GM21390 (cell line): ENCODE data around the gene ZBTB22.
"Not testable (repeated sequence)": the region's sequence is repeated elsewhere in the genome, so short reads cannot be mapped to it uniquely, and the experiment has no call there.

Source experiments
- ATAC-seq: cut with Tn5 transposase; IDR thresholded peaks from one replicate; pipeline ENCODE4 v1.9.1; 2021; ENCODE audit not compliant: unreplicated experiment

ZBTB22 gene, protein sequence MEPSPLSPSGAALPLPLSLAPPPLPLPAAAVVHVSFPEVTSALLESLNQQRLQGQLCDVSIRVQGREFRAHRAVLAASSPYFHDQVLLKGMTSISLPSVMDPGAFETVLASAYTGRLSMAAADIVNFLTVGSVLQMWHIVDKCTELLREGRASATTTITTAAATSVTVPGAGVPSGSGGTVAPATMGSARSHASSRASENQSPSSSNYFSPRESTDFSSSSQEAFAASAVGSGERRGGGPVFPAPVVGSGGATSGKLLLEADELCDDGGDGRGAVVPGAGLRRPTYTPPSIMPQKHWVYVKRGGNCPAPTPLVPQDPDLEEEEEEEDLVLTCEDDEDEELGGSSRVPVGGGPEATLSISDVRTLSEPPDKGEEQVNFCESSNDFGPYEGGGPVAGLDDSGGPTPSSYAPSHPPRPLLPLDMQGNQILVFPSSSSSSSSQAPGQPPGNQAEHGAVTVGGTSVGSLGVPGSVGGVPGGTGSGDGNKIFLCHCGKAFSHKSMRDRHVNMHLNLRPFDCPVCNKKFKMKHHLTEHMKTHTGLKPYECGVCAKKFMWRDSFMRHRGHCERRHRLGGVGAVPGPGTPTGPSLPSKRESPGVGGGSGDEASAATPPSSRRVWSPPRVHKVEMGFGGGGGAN

DNA sequence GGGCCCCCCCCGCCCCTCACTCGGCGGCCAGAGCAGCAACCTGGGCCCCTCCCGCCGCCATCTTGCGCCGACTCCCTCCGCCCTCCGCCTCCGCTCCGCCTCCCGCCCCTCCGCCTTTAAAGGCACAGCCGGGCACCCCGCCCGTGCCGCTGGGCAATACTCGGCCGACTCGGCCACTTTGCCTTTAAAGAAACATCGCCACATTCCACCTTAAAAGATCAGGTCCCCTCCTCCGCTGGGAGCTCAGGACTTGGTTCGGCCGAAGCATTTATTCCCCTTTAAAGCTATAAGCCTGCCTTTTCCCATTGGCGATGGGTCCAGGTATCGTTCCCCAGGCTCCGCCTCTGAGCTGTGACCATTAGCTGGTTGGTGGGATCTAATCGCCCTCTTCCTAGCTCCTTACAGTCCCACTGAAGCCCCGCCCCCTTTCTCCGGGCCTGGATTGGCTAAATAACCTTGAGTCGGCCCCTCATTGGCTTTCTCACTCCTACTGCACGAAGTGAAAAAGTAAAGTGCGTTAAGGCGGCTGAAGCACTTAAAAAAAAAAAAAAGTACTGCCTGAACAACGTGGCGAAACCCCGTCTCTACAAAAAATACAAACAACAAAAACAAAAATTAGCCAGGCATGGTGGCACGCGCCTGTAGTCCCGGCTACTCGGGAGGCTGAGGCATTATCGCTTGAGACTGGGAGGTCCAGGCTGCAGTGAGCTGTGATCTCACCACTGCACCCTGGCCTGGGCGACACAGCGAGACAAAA lies at the start of gene ZBTB22:
ZBTB22 (minus strand) TSS at position 76 of the 757 bp plus-strand sequence. CDS start 828 bp downstream, outside the sequence.
- ATAC-seq = peak; percentile 37

DNA sequence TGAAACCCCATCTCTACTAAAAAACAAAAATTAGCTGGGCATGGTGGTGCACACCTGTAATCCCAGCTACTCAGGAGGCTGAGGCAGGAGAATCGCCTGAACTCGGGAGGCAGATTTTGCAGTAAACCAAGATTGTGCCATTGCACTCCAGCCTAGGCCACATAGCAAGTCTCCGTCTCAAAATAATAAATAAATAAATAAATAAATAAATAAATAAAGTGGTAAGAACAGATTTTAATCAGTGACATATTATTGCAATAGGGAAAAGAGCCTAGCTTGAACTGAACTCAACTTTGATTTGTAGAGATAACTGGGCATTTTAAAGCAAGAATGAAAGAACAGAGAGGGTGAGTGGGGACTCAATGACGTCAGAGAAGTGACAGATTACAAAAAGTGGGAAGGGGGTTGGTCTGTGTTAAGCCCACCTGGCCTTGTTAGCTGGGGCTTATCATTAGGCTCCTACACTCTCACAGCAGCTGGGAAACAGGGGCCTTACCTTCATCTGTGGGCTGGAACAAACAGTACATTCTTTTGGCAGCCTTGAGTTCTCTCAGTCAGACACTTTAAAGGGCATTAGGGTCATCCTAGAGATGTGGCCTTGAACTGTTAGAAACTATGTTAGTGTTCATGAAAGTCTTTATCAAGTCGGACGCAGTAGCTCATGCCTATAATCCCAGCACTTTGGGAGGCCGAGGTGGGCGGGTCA lies 49.6 kb upstream of the ZBTB22 start:
- ATAC-seq = no peak

DNA sequence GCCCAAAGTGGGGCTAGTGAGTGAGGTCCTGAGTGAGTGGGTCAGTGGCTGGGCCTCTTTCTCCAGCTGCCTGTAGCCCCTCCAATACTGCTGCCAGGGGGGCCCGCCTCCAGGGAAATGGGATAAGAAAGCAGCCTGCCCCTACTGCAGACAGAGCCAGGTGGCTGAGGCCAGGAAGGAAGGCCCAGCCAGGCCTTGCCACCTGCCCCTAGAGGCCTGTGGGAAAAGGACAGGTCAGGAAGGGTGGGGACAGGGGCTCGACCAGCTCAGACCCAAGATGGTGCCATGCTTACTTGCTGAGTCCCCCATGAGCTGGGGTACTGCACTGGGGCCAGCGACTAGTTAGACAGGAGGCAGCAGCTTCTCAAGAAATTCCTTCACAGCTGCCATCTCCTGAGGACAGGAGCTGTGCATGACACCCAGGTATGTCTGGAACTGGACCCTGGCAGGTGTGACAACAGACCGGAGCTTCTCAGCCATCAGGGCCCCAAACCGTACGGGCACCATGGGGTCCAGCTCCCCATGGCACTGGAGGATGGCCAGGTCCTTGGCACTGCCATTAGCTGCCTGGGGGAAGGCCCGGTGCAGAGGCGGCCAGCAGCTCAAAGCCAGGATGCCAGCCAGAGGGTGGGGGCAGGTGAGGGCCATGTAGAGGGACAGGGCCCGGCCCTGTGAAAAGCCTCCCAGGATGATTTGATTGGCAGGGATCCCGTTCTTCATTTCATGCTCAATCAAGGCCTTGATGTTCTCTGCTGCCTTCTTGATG lies 47.8 kb upstream of the ZBTB22 start:
- not testable (repeated sequence) for ATAC-seq

DNA sequence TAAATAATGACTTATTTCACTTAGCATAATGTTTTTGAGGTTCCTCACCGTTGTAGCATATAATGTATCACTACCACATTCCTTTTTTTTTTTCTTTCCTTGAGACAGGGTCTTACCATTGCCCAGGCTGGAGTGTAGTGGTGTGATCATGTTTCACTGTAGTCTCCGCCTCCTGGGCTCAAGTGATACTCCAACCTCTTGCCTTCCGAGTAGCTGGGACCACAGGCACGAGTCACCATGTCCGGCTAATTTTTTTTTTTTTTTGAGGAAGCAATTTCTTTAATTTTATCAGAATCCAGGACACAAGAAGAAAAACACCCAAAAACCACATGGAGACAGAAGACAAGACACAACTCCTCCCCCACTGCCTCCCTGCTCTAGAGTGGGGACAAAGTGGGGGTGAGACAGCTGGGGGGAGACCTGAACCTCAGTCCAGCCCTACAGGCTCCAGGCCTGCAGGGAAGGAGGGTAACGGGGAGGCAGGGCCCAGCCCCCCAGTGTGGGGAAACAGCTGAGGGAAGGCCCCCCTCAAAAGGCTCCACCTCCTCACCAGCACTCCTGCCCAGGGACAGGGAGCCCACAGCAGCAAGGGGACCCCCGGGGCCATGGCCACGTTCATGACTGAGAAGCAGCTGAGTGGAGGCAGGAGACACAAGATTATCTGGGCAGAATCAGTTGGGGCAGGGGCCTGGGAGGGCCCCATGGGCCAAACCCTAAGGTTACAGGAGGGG lies 47.1 kb upstream of the ZBTB22 start:
- not testable (repeated sequence) for ATAC-seq

DNA sequence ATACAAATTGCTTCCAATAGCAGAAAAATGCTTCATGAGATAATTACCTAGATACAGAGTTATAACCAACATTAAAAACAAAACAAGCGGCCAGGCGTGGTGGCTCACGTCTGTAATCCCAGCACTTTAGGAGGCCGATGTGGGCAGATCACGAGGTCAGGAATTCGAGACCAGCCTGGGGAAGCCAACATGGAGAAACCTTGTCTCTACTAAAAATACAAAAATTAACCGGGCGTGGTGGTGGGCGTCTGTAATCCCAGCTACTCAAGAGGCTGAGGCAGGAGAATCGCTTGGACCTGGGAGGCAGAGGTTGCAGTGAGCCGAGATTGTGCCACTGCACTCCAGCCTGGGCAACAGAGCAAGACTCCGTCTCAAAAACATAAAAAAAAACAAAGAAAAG lies 45.9 kb upstream of the ZBTB22 start:
- ATAC-seq = not testable (repeated sequence)

DNA sequence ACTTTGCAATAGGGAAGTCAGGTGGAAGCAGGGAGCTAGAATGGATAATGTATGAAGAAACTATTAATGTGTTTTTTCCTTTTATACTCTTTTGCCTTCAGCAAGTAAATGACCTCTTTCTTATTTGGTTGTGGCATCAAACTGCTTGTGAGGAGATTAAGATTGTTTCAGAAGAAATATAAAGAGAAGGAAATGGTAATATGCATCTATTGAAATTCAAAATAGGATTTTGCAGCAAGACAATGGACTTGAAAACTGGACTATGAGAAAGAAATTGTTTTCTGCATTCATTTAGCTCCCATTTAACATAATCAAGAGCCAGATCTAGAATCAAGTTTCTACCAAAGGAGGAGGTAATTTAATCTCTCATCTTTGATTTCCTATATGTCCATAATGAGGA lies 41.8 kb upstream of the ZBTB22 start:
- no peak for ATAC-seq

DNA sequence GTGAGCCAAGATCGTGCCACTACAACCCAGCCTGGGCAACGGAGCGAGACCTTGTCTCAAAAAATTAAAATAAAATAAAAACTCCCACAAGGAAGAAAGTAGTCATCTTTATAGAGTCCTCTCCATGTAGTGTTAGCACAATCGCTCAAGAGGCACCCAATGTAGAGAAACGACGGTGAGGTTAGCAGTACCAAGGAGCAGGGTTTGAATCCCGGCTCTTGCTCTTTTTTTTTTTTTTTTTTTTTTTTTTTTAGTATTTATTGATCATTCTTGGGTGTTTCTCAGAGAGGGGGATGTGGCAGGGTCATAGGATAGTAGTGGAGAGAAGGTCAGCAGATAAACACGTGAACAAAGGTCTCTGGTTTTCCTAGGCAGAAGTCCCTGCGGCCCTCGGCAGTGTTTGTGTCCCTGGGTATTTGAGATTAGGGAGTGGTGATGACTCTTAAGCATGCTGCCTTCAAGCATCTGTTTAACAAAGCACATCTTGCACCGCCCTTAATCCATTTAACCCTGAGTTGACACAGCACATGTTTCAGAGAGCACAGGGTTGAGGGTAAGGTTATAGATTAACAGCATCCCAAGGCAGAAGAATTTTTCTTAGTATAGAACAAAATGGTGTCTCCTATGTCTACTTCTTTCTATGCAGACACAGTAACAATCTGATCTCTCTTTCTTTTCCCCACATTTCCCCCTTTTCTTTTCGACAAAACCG lies 39.8 kb upstream of the ZBTB22 start:
- not testable (repeated sequence) for ATAC-seq

DNA sequence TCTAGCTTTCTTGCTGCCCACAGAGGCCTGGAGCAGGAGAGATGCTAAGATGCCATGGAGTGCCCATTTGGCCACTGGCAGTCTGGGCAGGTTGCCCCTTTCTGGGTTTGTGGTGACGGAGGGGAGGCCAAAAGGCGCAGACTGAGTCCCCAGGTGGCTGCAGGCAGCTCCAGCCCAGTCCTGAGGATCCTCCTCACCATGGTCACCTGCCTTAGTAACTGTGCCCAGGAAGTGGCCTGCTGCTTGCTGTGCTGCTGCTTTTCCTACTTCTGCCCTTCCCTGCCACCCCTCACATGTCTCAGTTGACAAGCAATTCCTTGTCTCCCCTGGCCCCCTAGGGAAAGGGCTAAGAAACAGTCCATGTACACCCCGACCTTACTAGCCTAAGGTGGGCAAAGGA lies 38.8 kb upstream of the ZBTB22 start:
- ATAC-seq = no peak

DNA sequence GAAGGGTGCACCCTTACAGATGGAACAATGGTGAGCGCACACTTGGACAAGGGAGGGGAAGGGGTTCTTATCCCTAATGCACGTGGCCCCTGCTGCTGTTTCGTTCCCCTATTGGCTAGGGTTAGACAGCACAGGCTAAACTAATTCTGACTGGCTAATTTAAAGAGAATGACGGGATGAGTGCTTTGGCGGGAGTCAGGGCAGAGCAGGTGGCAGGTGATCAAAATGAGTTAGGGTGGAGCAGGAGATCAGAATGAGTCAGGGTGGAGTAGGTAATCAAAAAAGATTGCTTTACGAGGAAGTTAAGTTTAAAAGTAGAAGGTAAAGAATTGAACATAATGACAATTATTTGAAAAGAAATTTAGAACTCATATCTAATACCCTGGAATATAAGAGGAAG lies 38.3 kb upstream of the ZBTB22 start:
- not testable (repeated sequence) for ATAC-seq

DNA sequence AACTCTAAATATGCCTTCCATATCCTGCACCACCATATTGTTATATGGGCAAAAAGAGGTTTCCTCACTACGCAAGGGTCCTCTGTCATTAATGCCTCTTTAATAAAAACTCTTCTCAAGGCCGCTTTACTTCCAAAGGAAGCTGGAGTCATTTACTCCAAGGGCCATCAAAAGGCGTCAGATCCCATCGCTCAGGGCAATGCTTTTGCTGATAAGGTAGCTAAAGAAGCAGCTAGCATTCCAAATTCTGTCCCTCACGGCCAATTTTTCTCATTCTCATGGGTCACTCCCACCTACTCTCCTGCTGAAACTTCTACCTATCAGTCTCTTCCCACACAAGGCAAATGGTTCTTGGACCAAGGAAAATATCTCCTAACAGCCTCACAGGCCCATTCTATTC lies 30.3 kb upstream of the ZBTB22 start:
- no peak for ATAC-seq

DNA sequence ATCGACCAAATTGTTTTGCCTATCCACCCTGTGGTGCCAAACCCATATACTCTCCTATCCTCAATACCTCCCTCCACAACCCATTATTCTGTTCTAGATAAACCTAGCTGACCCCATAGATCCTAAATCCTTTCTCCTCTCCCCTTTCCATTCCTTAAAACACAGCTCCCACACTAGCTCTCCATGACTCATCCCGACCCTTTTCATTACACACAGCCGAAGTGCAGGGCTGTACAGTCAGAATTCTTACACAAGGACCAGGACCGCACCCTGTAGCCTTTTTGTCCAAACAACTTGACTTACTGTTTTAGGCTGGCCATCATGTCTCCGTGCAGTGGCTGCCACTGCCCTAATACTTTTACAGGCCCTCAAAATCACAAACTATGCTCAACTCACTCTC lies 29.4 kb upstream of the ZBTB22 start:
- not testable (repeated sequence) for ATAC-seq

DNA sequence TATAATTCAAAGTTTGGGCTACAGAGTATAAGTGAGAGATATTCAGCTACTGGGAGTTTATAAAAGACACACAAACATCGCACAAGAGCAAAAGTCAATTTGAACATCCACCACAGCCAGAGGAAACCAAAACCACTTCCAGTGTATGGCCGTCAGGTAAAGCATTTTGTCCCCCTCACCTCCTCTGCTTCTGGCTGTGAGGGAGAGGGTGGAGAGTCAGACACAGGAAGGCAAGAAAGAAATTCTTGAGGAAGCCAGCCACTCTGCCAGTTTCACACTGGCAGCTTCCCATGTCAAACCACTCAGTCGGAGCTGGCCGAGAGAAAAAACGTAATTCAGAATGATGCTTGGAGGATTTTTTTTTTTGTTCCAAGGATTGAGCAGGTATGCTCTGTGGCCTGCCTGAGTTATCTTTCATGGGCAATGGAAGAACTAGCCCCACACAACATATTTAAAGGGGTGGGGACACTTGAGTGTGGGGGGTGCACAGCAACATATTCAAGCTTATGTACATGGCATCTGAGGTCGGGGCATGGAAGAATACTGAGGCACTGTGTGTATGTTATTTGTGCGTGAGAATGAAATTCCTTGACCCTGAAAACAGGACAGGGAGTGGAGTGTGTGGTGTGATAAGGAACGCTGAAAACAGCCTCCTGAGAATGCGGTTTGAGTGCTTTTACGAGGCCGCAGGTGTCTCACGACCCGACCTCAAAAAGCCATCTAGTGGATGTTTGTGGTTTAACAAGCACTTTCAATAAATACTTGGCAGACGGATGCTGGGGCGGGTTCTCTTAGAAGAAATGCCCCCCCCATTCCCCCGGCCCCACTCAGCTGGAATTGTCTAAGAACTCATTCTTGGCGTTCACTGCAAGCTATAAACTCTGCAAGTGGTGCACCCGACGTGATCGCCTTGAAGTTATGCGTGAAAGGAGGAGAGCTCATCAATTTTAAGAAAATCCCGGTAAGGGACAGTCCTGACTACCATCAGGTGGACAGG lies 27.5 kb upstream of the ZBTB22 start:
- ATAC-seq = no peak

DNA sequence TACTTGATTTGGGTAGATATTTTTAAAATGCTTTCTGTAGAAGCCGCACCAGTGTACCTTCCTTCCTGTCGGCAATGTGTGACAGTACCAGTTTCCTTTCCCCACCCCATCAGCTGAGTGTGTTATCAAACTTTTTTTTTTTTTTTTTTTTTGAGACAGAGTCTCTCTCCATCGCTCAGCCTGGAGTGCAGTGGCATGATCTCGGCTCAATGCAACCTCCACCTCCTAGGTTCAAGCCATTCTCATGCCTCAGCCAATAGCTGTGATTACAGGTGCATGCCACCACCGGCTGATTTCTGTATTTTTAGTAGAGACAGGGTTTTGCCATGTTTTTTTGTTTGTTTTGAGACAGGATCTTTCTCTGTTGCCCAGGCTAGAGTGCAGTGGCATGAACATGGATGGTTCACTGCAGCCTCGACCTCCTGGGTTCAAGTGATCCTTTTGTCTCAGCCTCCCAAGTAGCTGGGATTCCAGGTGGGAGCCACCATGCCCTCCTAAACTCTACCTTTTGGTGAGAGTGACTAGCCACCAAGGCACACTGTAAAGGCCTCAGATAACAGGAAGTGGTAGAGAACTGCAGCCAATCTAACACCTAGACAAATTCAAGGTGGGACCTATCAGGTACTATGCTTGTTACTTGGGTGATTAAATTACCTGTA lies 26.5 kb upstream of the ZBTB22 start:
- ATAC-seq = peak; percentile 49

DNA sequence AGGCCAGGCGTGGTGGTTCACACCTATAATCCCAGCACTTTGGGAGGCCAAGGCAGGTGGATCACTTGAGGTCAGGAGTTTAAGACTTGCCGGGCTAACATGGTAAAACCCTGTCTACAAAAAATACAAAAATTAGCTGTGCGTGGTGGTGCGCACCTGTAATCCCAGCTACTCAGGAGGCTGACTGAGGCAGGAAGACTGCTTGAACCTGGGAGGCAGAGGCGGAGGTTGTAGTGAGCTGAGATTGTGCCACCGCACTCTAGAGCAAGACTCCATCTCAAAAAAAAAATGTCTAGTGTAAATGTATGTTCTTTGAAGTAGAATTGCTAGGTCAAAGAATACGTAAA lies 26.0 kb upstream of the ZBTB22 start:
- ATAC-seq = not testable (repeated sequence)

DNA sequence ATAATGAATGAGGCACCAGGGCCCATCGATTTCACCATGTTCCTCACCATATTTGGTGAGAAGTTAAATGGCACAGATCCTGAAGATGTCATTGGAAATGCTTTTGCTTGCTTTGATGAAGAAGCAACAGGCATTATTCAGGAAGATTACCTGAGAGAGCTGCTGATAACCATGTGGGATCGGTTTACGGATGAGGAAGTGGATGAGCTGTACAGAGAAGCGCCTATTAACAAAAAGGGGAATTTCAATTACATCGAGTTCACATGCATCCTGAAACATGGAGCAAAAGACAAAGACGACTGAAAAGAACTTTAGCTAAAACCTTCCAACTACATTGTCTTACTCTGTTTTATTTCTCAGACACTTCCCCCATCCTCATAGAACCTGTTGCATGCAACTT lies 21.6 kb upstream of the ZBTB22 start:
- ATAC-seq = no peak

DNA sequence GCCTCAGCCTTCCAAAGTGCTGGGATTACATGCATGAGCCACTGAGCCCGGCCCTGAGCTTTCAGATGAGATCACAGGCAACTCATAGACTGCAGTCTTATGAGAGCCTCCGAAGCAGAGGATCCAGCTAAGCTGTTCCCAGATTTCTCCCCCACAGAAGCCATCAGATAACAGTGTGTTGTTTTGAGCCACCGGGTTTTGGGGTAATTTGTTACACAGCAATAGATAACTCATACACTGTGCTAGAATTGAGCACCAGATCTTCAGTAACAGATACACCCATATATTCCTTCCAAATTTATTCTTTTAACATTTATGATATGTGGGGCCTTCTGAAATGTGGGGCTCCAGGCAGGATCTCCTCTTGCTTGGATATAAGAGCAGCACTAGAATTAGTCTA lies 19.0 kb upstream of the ZBTB22 start:
- no peak for ATAC-seq

DNA sequence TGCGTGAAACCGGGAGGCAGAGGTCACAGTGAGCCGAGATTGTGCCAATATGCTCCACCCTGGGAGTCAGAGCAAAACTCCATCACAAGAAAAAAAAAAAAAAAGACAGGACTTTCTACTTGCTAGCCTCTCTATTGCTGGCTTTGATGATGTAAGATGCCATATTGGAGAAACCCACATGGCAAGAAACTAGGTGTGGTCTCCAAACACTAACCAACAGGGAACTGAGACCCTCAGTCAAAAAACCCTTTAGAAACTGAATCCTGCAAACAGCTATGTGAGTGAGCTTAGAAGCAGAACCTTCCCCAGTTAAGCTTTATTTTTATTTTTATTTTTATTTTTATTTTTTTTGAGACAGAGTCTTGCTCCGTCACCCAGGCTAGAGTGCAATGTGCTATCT lies 18.4 kb upstream of the ZBTB22 start:
- no peak for ATAC-seq
